ENCODE measurements around the gene MRGPRX1. TPM values are rescaled to one million over a fixed set of nuclear protein-coding genes. Genes with fewer than 3 reads are reported as not detected.

Gene MRGPRX1
- not detected for polyA plus RNA-seq (2013, experiment 1 of 2)
- not detected for polyA plus RNA-seq (2013, experiment 2 of 2)

DNA sequence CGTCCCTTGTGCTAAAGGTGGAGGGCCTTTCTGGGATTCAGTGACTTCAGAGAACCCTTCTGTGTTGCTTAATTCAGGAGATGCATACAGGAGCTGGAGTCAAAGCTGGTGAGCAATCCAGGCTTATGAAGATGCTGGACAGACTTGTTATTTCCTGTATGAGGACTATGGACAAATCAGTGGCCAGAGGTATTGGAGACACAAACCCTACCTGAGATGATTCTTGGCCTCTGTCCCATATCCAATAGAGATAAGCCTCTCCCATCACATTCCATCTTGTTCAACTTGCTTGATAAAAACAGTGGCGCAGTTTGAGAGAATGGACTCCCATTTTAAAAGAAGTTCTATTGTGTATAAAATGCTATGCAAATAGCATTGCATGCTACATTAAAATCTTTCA is at the start of gene MRGPRX1:
Gene MRGPRX1 (minus strand): TSS at position 101 of the 400 bp plus-strand sequence. CDS start 4,630 bp downstream, outside the sequence.
- no peak within 1 kb of the TSS for H3K27ac ChIP-seq (ENCODE audit: low read depth, low read length, severe bottlenecking)
- no peaks in the 10 kb centered on the region for H3K36me3 ChIP-seq (ENCODE audit: control insufficient read depth, insufficient read depth, low read length)
- no peaks in the 10 kb centered on the region for H3K4me1 ChIP-seq (ENCODE audit: control insufficient read depth, insufficient read depth, low read length, poor library complexity, severe bottlenecking)
- WGBS, 2 experiments (ENCODE audit: insufficient coverage in 2 of 2) = no CpG with 5 or more reads among the region's 2 CpGs
- no peaks in the 10 kb centered on the region for H3K9me3 ChIP-seq (ENCODE audit: control insufficient read depth, low read length)
- H3K4me3 ChIP-seq (ENCODE audit: extremely low read depth, insufficient read depth, low read length, poor library complexity, severe bottlenecking) = no peak within 1 kb of the TSS

GRCh38 chr11:18987454-18988231 is 48.4 kb upstream of the MRGPRX1 start:
- Histone ChIP-seq H3K36me3 (ENCODE audit: control insufficient read depth, insufficient read depth, low read length) (no peaks in the 10 kb centered on the region), H3K27ac (ENCODE audit: low read depth, low read length, severe bottlenecking) (no peak overlapping the region), H3K9me3 (ENCODE audit: control insufficient read depth, low read length) (no peaks in the 10 kb centered on the region), H3K4me3 (ENCODE audit: extremely low read depth, insufficient read depth, low read length, poor library complexity, severe bottlenecking) (no peak overlapping the region), H3K4me1 (ENCODE audit: control insufficient read depth, insufficient read depth, low read length, poor library complexity, severe bottlenecking) (no peaks in the 10 kb centered on the region)
- 89 to 94% methylated on average over 8 of the region's 9 CpGs for WGBS, 2 experiments (ENCODE audit: insufficient coverage in 2 of 2)

DNA sequence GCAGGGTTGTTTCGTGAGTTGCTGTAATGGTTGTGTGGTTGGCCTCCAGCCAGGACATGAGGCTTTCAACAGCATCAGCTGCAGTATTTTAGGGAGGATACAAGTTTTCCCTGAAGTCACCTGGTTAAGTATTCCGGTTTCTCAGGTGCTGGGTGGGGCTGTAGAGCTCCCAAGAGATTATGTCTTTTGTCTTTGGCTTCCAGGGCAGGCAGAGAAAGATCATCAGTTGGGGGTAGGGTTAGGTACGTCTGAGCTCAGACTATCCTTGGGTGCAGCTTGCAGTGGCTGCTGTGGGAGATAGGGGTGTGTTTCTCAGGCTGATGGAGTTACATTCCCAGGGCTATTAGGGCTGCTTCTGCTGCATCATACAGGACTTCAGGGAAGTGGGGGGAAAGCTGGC is 47.5 kb upstream of the MRGPRX1 start:
- no peak overlapping the region for H3K4me3 ChIP-seq (ENCODE audit: extremely low read depth, insufficient read depth, low read length, poor library complexity, severe bottlenecking)
- 50 to 69% methylated on average over 1 to 2 of the region's 3 CpGs for WGBS, 2 experiments (ENCODE audit: insufficient coverage in 2 of 2)
- no peaks in the 10 kb centered on the region for H3K36me3 ChIP-seq (ENCODE audit: control insufficient read depth, insufficient read depth, low read length)
- H3K9me3 ChIP-seq (ENCODE audit: control insufficient read depth, low read length) = no peaks in the 10 kb centered on the region
- H3K4me1 ChIP-seq (ENCODE audit: control insufficient read depth, insufficient read depth, low read length, poor library complexity, severe bottlenecking) = no peaks in the 10 kb centered on the region
- H3K27ac ChIP-seq (ENCODE audit: low read depth, low read length, severe bottlenecking) = no peak overlapping the region

DNA sequence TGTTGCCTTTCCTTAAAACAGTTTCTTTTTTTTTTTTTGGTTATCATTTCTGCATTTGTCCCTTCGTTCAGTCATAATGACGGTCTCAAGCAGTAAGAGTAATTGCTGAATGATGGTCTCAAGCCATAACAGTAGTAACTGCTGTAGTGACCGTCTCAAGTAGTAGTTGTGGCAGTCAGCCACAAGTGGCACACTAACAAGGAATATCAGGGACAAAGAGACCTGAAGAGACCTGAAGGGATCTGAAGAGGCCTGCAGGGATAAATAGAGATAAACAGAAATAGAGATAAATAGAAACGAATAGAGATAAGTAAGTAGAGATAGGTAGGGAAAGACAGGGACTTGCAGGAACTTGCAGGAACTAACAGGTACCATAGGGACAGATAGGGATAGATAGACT is 42.7 kb upstream of the MRGPRX1 start:
- Histone ChIP-seq H3K36me3 (ENCODE audit: control insufficient read depth, insufficient read depth, low read length) (no peaks in the 10 kb centered on the region), H3K4me1 (ENCODE audit: control insufficient read depth, insufficient read depth, low read length, poor library complexity, severe bottlenecking) (no peaks in the 10 kb centered on the region), H3K4me3 (ENCODE audit: extremely low read depth, insufficient read depth, low read length, poor library complexity, severe bottlenecking) (no peak overlapping the region), H3K9me3 (ENCODE audit: control insufficient read depth, low read length) (peaks cover 8% of the 10 kb centered on the region), H3K27ac (ENCODE audit: low read depth, low read length, severe bottlenecking) (no peak overlapping the region)
- 63 to 79% methylated on average over 1 to 2 of the region's 4 CpGs for WGBS, 2 experiments (ENCODE audit: insufficient coverage in 2 of 2)

- Histone ChIP-seq H3K27ac (ENCODE audit: low read depth, low read length, severe bottlenecking) (no peak overlapping the region), H3K9me3 (ENCODE audit: control insufficient read depth, low read length) (peaks cover 7% of the 10 kb centered on the region), H3K4me1 (ENCODE audit: control insufficient read depth, insufficient read depth, low read length, poor library complexity, severe bottlenecking) (no peaks in the 10 kb centered on the region), H3K36me3 (ENCODE audit: control insufficient read depth, insufficient read depth, low read length) (no peaks in the 10 kb centered on the region), H3K4me3 (ENCODE audit: extremely low read depth, insufficient read depth, low read length, poor library complexity, severe bottlenecking) (no peak overlapping the region)
- WGBS, 2 experiments (ENCODE audit: insufficient coverage in 2 of 2) = 67% methylated on average over 1 of the region's 1 CpG; no CpG with 5 or more reads in 1 of the 2 experiments
Observed at GRCh38 chr11:18974192-18974591, 35.0 kb upstream of the MRGPRX1 start.

- H3K36me3 ChIP-seq (ENCODE audit: control insufficient read depth, insufficient read depth, low read length) = no peaks in the 10 kb centered on the region
- H3K27ac ChIP-seq (ENCODE audit: low read depth, low read length, severe bottlenecking) = no peak overlapping the region
- no peaks in the 10 kb centered on the region for H3K4me1 ChIP-seq (ENCODE audit: control insufficient read depth, insufficient read depth, low read length, poor library complexity, severe bottlenecking)
- H3K9me3 ChIP-seq (ENCODE audit: control insufficient read depth, low read length) = no peaks in the 10 kb centered on the region
- no peak overlapping the region for H3K4me3 ChIP-seq (ENCODE audit: extremely low read depth, insufficient read depth, low read length, poor library complexity, severe bottlenecking)
- WGBS, 2 experiments (ENCODE audit: insufficient coverage in 2 of 2) = 91 to 96% methylated on average over 16 of the region's 16 CpGs
Observed at GRCh38 chr11:18972336-18972735, 33.1 kb upstream of the MRGPRX1 start.

GRCh38 chr11:18969720-18970119 is 30.5 kb upstream of the MRGPRX1 start:
- Histone ChIP-seq H3K9me3 (ENCODE audit: control insufficient read depth, low read length) (no peaks in the 10 kb centered on the region), H3K4me3 (ENCODE audit: extremely low read depth, insufficient read depth, low read length, poor library complexity, severe bottlenecking) (no peak overlapping the region), H3K27ac (ENCODE audit: low read depth, low read length, severe bottlenecking) (no peak overlapping the region), H3K36me3 (ENCODE audit: control insufficient read depth, insufficient read depth, low read length) (no peaks in the 10 kb centered on the region), H3K4me1 (ENCODE audit: control insufficient read depth, insufficient read depth, low read length, poor library complexity, severe bottlenecking) (no peaks in the 10 kb centered on the region)
- 67% methylated on average over 1 of the region's 3 CpGs; no CpG with 5 or more reads in 1 of the 2 experiments for WGBS, 2 experiments (ENCODE audit: insufficient coverage in 2 of 2)

GRCh38 chr11:18958221-18958910 is 19.2 kb upstream of the MRGPRX1 start:
- Histone ChIP-seq H3K36me3 (ENCODE audit: control insufficient read depth, insufficient read depth, low read length) (no peaks in the 10 kb centered on the region), H3K9me3 (ENCODE audit: control insufficient read depth, low read length) (no peaks in the 10 kb centered on the region), H3K4me3 (ENCODE audit: extremely low read depth, insufficient read depth, low read length, poor library complexity, severe bottlenecking) (no peak overlapping the region), H3K4me1 (ENCODE audit: control insufficient read depth, insufficient read depth, low read length, poor library complexity, severe bottlenecking) (no peaks in the 10 kb centered on the region), H3K27ac (ENCODE audit: low read depth, low read length, severe bottlenecking) (no peak overlapping the region)
- no CpG with 5 or more reads among the region's 1 CpG for WGBS, 2 experiments (ENCODE audit: insufficient coverage in 2 of 2)

DNA sequence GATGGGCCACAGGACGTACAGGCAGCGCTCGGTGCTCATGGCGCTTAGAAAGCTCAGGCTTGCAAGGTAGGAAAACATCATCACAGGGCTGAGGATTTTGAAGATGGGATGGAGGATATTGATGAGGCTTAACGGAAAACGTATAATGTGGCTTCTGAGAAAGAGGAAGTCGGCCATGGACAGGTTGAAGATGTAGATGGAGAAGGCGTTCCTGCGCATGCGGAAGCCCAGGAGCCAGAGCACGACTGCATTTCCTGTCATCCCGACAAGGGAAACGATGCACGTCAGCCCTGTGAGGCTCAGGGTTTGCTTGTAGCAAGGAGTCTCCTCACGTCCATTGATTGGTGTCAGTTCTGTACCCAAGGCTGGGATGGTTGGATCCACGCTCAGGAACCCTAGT is 17.4 kb upstream of the MRGPRX1 start:
- Histone ChIP-seq H3K9me3 (ENCODE audit: control insufficient read depth, low read length) (no peaks in the 10 kb centered on the region), H3K4me1 (ENCODE audit: control insufficient read depth, insufficient read depth, low read length, poor library complexity, severe bottlenecking) (no peaks in the 10 kb centered on the region), H3K36me3 (ENCODE audit: control insufficient read depth, insufficient read depth, low read length) (no peaks in the 10 kb centered on the region), H3K4me3 (ENCODE audit: extremely low read depth, insufficient read depth, low read length, poor library complexity, severe bottlenecking) (no peak overlapping the region), H3K27ac (ENCODE audit: low read depth, low read length, severe bottlenecking) (no peak overlapping the region)
- WGBS, 2 experiments (ENCODE audit: insufficient coverage in 2 of 2) = 93 to 98% methylated on average over 11 to 16 of the region's 16 CpGs

GRCh38 chr11:18936002-18936673 is 3.1 kb downstream of the MRGPRX1 start:
- H3K9me3 ChIP-seq (ENCODE audit: control insufficient read depth, low read length) = no peaks in the 10 kb centered on the region
- 67 to 82% methylated on average over 1 to 2 of the region's 5 CpGs for WGBS, 2 experiments (ENCODE audit: insufficient coverage in 2 of 2)

More at GRCh38 chr11:18936002-18936673, 3.1 kb downstream of the MRGPRX1 start:
- Histone ChIP-seq H3K4me1 (ENCODE audit: control insufficient read depth, insufficient read depth, low read length, poor library complexity, severe bottlenecking) (no peaks in the 10 kb centered on the region), H3K4me3 (ENCODE audit: extremely low read depth, insufficient read depth, low read length, poor library complexity, severe bottlenecking) (no peak overlapping the region), H3K27ac (ENCODE audit: low read depth, low read length, severe bottlenecking) (no peak overlapping the region), H3K36me3 (ENCODE audit: control insufficient read depth, insufficient read depth, low read length) (no peaks in the 10 kb centered on the region)
